Peyer's patch (tissue), 4 donors: ENCODE data around the gene SHLD2.
"Not testable (repeated sequence)": the region's sequence is repeated elsewhere in the genome, so short reads cannot be mapped to it uniquely, and the experiment has no call there.

Experiments used
- POLR2A ChIP-seq, 2 donors: fragments of 450-650 bp; IDR thresholded peaks; one replicate each; pipeline ENCODE4 v1.5.1; 2017; ENCODE audit warnings: antibody characterized with exemption in 2 of 2, mild to moderate bottlenecking in 2 of 2, moderate library complexity in 2 of 2
- TF ChIP-seq, protein P1 (sequence below), 6 experiments: fragments of 450-650 bp in 4 of 6; fragments of 200-600 bp in 2 of 6; sonication (generic) in 1 of 6; IDR thresholded peaks; one replicate each; pipeline ENCODE4 v1.5.1; 2017 to 2019; ENCODE audit warnings: antibody characterized with exemption in 6 of 6, mild to moderate bottlenecking in 3 of 6, moderate library complexity in 1 of 6

DNA sequence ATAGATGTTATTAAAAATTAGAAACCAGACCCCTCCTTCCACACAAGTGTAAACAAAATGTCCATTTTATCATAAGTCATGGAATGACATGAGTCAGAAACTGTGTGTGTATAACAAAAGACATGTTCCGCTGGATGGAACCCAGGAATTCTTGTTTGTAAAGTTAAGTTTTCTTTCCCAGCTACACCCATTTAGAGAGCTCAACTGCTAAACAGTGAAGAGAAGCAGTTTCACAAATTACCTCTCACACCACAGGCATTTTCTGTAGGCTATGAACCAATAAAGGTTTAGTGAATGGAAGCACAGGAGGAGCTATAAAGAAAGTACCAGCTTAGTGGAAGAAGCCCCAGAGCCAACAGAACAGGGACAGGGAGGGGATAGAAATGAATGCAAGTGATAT, 12.8 kb upstream of the SHLD2 start:
- TF ChIP-seq POLR2A (IDR thresholded peaks at IDR 0.05): not testable (repeated sequence)
- TF ChIP-seq, protein P1, sequence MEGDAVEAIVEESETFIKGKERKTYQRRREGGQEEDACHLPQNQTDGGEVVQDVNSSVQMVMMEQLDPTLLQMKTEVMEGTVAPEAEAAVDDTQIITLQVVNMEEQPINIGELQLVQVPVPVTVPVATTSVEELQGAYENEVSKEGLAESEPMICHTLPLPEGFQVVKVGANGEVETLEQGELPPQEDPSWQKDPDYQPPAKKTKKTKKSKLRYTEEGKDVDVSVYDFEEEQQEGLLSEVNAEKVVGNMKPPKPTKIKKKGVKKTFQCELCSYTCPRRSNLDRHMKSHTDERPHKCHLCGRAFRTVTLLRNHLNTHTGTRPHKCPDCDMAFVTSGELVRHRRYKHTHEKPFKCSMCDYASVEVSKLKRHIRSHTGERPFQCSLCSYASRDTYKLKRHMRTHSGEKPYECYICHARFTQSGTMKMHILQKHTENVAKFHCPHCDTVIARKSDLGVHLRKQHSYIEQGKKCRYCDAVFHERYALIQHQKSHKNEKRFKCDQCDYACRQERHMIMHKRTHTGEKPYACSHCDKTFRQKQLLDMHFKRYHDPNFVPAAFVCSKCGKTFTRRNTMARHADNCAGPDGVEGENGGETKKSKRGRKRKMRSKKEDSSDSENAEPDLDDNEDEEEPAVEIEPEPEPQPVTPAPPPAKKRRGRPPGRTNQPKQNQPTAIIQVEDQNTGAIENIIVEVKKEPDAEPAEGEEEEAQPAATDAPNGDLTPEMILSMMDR (IDR thresholded peaks at IDR 0.05): not testable (repeated sequence)
